NCI-H1105 (cell line): ENCODE measurements around the gene ENPP5.

Experiments used
- DNase-seq: peaks from one replicate; lab custom pipeline; 2025; lab: John Stamatoyannopoulos, UW

The ENPP5 gene

GRCh38 chr6:46170357-46171289 is at the start of gene ENPP5:
ENPP5 (minus strand) TSS chr6:46170980; CDS start chr6:46168262, 2,718 bp downstream.
- peak; percentile 98 for DNase-seq

- DNase-seq = no peak
These were observed 48.9 kb upstream of the ENPP5 start for GRCh38 chr6:46219661-46220060.

- no peak for DNase-seq
These were observed 47.7 kb upstream of the ENPP5 start for GRCh38 chr6:46218457-46218856.

GRCh38 chr6:46217671-46218131 is 46.9 kb upstream of the ENPP5 start:
- no peak for DNase-seq

GRCh38 chr6:46216879-46217278 is 46.1 kb upstream of the ENPP5 start:
- no peak for DNase-seq

- no peak for DNase-seq
These were observed 45.0 kb upstream of the ENPP5 start for GRCh38 chr6:46215777-46216176.

- DNase-seq = no peak
These were observed 44.4 kb upstream of the ENPP5 start for GRCh38 chr6:46215213-46215612.

GRCh38 chr6:46211917-46212316 is 41.1 kb upstream of the ENPP5 start:
- DNase-seq = no peak

GRCh38 chr6:46210294-46210693 is 39.5 kb upstream of the ENPP5 start:
- DNase-seq = no peak

- DNase-seq = no peak
These were observed 37.5 kb upstream of the ENPP5 start for GRCh38 chr6:46208303-46208702.

GRCh38 chr6:46207174-46207573 is 36.4 kb upstream of the ENPP5 start:
- no peak for DNase-seq

GRCh38 chr6:46204880-46205650 is 34.3 kb upstream of the ENPP5 start:
- no peak for DNase-seq

GRCh38 chr6:46203391-46204177 is 32.8 kb upstream of the ENPP5 start:
- DNase-seq = no peak

- no peak for DNase-seq
These were observed 30.9 kb upstream of the ENPP5 start for GRCh38 chr6:46201702-46202101.

- no peak for DNase-seq
These were observed 28.6 kb upstream of the ENPP5 start for GRCh38 chr6:46199387-46199786.

GRCh38 chr6:46191961-46192360 is 21.2 kb upstream of the ENPP5 start:
- no peak for DNase-seq

- DNase-seq = no peak
These were observed 20.1 kb upstream of the ENPP5 start for GRCh38 chr6:46190889-46191288.

- DNase-seq = no peak
These were observed 18.9 kb upstream of the ENPP5 start for GRCh38 chr6:46189726-46190125.

- no peak for DNase-seq
These were observed 15.8 kb upstream of the ENPP5 start for GRCh38 chr6:46186583-46186982.

- no peak for DNase-seq
These were observed 13.3 kb upstream of the ENPP5 start for GRCh38 chr6:46184114-46184513.

- DNase-seq = no peak
These were observed 5.2 kb upstream of the ENPP5 start for GRCh38 chr6:46175976-46176375.

GRCh38 chr6:46175446-46175845 is 4.7 kb upstream of the ENPP5 start:
- DNase-seq = no peak
